MCF 10A (cell line): ENCODE data around the gene SPINK14. TPM values are rescaled to one million over a fixed set of nuclear protein-coding genes. Genes with fewer than 3 reads are reported as not detected.

Source experiments
- BruUV-seq: library from RNA; stranded (reverse); fragments of 400-500 nt; replicated peaks from 2 replicates; lab custom pipeline; 2021; lab: Mats Ljungman, UMichigan
- CTCF ChIA-PET: fragments of 300-600 bp; sonication (Branson Sonifier 250); formaldehyde crosslinking; extraction: SDS; loops from one replicate; lab custom pipeline; 2021; ENCODE audit warnings: antibody characterized with exemption, inconsistent platforms; lab: Yijun Ruan, JAX
- POLR2A ChIA-PET: fragments of 300-600, 350-650 bp; sonication (Branson Sonifier 250); formaldehyde crosslinking; extraction: SDS; loops from one replicate; lab custom pipeline; 2020; ENCODE audit warnings: antibody characterized with exemption, inconsistent platforms; lab: Yijun Ruan, JAX
- DNase-seq: peaks from one replicate; pipeline ENCODE4 v3.0.0-alpha.2; 2018; ENCODE audit not compliant: unreplicated experiment
- H3K27ac Mint-ChIP-seq: one replicate; pipeline ENCODE4 v1.8.0; 2022; ENCODE audit warnings: mild to moderate bottlenecking, low read depth, mixed read lengths; ENCODE audit not compliant: unreplicated experiment
- H3K27me3 Mint-ChIP-seq: one replicate; pipeline ENCODE4 v1.8.0; 2022; ENCODE audit warnings: mixed read lengths; ENCODE audit not compliant: insufficient read depth, unreplicated experiment
- H3K36me3 Mint-ChIP-seq: one replicate; pipeline ENCODE4 v1.8.0; 2022; ENCODE audit warnings: mild to moderate bottlenecking, moderate library complexity, mixed read lengths; ENCODE audit not compliant: insufficient read depth, unreplicated experiment
- H3K4me1 Mint-ChIP-seq: one replicate; pipeline ENCODE4 v1.8.0; 2022; ENCODE audit warnings: mixed read lengths; ENCODE audit not compliant: insufficient read depth, unreplicated experiment
- H3K4me3 Mint-ChIP-seq: one replicate; pipeline ENCODE4 v1.8.0; 2022; ENCODE audit warnings: mild to moderate bottlenecking, moderate library complexity, mixed read lengths; ENCODE audit not compliant: unreplicated experiment
- H3K9me3 Mint-ChIP-seq: one replicate; pipeline ENCODE4 v1.8.0; 2022; ENCODE audit warnings: mixed read lengths; ENCODE audit not compliant: unreplicated experiment
- intact Hi-C: fragments of 100-400 bp; cut with micrococcal nuclease; formaldehyde crosslinking; loops from 2 replicates; pipeline ENCODE4 v1.14.1; 2022
- total RNA-seq: library from RNA; stranded (reverse); gene quantifications from 2 replicates; pipeline ENCODE4 v1.2.3, GENCODE V29; 2022
- TF ChIP-seq, protein P1 (sequence below): fragments of 200-600 bp; IDR thresholded peaks from one replicate; pipeline ENCODE4 v1.8.0; 2022; ENCODE audit warnings: antibody characterized with exemption, mild to moderate bottlenecking; ENCODE audit not compliant: unreplicated experiment

Gene SPINK14
- total RNA-seq, 1 experiment from 2014 or later, result not detected

DNA sequence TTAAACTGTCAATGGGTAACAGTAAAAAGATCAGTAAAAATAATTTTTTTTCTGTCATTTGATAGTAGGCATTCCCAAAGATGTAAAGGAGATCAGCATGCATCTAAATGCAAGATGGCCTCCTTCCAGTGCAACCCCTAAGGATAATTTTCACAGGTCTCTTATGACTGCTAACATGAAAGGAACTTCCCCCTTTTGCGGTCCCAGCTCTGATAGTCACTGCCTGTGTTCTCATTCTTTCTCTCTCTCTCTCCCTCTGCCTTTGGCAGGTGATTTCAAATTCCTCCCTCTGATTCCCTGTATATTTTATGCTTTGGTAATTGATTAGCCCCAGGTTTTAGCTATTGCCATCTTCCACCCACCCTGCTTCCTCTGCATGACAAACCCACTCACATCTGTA lies 8.9 kb downstream of the SPINK14 start:
- DNase-seq, result no peak
- ChIA-PET CTCF (interaction anchor here (0.6 to 3.1 kb wide), 3 partner anchors 31 to 554 kb away, joined by 4 to 19 read pairs (median 4); no protein-coding TSS in a partner anchor), POLR2A (interaction anchor here (1.3 kb wide), 1 partner anchor 265 kb away, joined by 3 read pairs; no protein-coding TSS in a partner anchor)
- H3K9me3 Mint-ChIP-seq, result no peaks in the 10 kb centered on the region
- peaks cover 7% of the 10 kb centered on the region for H3K27me3 Mint-ChIP-seq
- H3K4me3 Mint-ChIP-seq, result no peak overlapping the region
- no peak overlapping the region for H3K27ac Mint-ChIP-seq
- no TSS peak for BruUV-seq
- TF ChIP-seq, protein P1, sequence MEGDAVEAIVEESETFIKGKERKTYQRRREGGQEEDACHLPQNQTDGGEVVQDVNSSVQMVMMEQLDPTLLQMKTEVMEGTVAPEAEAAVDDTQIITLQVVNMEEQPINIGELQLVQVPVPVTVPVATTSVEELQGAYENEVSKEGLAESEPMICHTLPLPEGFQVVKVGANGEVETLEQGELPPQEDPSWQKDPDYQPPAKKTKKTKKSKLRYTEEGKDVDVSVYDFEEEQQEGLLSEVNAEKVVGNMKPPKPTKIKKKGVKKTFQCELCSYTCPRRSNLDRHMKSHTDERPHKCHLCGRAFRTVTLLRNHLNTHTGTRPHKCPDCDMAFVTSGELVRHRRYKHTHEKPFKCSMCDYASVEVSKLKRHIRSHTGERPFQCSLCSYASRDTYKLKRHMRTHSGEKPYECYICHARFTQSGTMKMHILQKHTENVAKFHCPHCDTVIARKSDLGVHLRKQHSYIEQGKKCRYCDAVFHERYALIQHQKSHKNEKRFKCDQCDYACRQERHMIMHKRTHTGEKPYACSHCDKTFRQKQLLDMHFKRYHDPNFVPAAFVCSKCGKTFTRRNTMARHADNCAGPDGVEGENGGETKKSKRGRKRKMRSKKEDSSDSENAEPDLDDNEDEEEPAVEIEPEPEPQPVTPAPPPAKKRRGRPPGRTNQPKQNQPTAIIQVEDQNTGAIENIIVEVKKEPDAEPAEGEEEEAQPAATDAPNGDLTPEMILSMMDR, result no peak
- no peaks in the 10 kb centered on the region for H3K36me3 Mint-ChIP-seq
- no peaks in the 10 kb centered on the region for H3K4me1 Mint-ChIP-seq
- intact Hi-C loops, result no loop called here

DNA sequence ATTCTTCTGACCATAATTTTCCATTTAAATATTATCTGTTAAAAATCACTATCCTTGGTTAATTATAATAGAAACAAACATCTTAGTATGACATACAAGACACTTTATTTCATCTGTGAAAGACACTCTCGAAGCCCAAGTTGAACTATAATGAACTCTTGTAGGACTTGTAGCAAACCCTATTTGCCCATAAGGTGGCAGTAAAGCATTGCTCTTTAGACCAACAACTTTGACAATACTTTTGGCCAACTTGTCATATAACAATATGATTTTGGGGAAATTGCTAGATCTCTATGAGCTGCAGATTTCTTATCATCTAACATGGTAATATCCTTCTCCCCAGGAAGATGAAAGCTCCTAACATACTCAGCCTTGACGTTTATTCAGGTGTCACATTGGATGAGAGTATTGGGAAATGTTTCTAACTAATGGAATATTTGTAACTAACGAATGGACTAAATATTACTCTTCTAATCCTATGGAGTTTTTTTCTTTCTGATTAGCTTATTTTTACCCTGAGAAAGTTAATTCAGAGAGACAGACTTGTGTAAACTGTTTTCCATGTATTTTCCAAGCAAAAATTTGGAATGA lies 11.0 kb downstream of the SPINK14 start:
- TF ChIP-seq, protein P1, result peak; percentile 94
- no peaks in the 10 kb centered on the region for H3K36me3 Mint-ChIP-seq
- peak; percentile 84 for DNase-seq
- H3K4me1 Mint-ChIP-seq, result no peaks in the 10 kb centered on the region
- H3K9me3 Mint-ChIP-seq, result no peaks in the 10 kb centered on the region
- intact Hi-C loops, result loop anchor here (1.0 to 2.0 kb wide), 8 partner anchors 111 to 552 kb away; no protein-coding TSS in a partner anchor
- H3K27me3 Mint-ChIP-seq, result peaks cover 7% of the 10 kb centered on the region
- H3K4me3 Mint-ChIP-seq, result no peak overlapping the region
- BruUV-seq, result no TSS peak
- POLR2A ChIA-PET, result interaction anchor here (0.6 to 2.0 kb wide), 3 partner anchors 16 to 204 kb away, joined by 3 to 6 read pairs (median 3); no protein-coding TSS in a partner anchor
- CTCF ChIA-PET, result interaction anchor here (0.6 to 4.9 kb wide), 68 partner anchors 8 to 936 kb away, joined by 3 to 118 read pairs (median 4); partner anchors contain the start of gene FBXO38
- H3K27ac Mint-ChIP-seq, result no peak overlapping the region

DNA sequence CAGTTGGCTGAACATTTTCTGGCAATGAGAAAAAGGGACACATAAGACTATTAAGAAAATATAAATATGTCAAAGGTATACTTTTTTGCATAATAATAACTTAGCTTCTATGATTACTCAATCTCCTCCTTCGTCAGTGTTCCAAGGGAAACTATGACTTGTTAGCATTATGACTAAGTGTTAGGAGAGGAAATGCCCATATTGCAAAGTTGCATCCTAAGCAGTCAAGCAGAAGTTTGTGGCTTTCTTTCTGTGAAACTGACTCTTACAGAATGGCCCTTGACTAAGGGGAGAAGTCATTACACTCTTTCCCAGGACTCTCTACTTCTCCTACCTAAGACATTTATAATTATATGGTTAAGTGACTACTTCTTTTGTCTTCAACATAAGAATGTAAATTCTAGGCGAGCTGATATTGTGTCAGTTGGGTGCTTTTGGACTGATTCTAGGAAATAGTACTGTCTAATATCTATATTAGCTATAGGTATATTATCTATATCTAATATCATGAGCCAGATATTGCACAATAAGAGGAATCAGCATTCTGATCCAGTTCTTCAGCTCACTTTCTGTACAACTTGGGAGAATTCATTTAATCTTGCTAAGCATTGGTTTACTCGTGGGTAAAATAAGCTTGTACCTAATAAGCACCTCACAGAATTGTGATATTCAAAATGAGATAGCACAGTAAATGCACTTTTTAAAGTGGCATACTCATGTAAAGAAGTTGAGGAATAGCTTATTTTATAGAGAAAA lies 18.1 kb downstream of the SPINK14 start:
- intact Hi-C loops, result no loop called here
- H3K4me1 Mint-ChIP-seq, result peaks cover 7% of the 10 kb centered on the region
- TF ChIP-seq, protein P1, result no peak
- POLR2A ChIA-PET, result interaction anchor here (0.6 to 2.1 kb wide), 13 partner anchors 9 to 1608 kb away, joined by 3 to 12 read pairs (median 3); partner anchors contain the start of gene FBXO38
- no peaks in the 10 kb centered on the region for H3K27me3 Mint-ChIP-seq
- H3K4me3 Mint-ChIP-seq, result no peak overlapping the region
- no peaks in the 10 kb centered on the region for H3K9me3 Mint-ChIP-seq
- peaks cover 4% of the 10 kb centered on the region for H3K36me3 Mint-ChIP-seq
- H3K27ac Mint-ChIP-seq, result peak overlapping the region; percentile 75
- TSS peak; percentile 91 for BruUV-seq
- DNase-seq, result peak; percentile 94
- CTCF ChIA-PET, result interaction anchor here (0.7 to 4.9 kb wide), 8 partner anchors 14 to 849 kb away, joined by 3 to 74 read pairs (median 5); no protein-coding TSS in a partner anchor

DNA sequence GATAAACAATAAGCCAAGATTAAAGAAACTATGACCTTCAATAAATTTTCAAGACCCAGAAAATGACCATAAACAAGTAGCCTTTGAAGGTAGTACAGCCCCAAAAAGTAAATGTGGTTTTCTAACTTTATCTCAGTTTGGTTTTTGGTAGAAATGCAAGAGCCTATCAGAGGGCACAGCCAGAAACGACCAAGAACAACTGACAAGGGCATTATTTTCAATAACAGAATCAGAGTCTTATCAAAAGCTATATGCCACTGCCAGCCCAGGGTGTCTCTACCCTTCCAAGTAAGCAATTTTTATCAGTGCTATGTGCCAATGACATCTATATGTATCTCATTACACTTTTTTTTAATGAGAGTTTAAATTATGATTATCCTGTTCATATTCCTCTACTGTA lies 22.7 kb downstream of the SPINK14 start:
- Mint-ChIP-seq H3K27me3 (no peaks in the 10 kb centered on the region), H3K4me3 (no peak overlapping the region), H3K9me3 (no peaks in the 10 kb centered on the region), H3K4me1 (peaks cover 13% of the 10 kb centered on the region), H3K36me3 (peaks cover 8% of the 10 kb centered on the region), H3K27ac (no peak overlapping the region)
- no peak for DNase-seq
- intact Hi-C loops, result no loop called here
- ChIA-PET CTCF (interaction anchor here (0.7 to 5.2 kb wide), 5 partner anchors 12 to 796 kb away, joined by 3 to 21 read pairs (median 5); no protein-coding TSS in a partner anchor), POLR2A (interaction anchor here (1.8 kb wide), 1 partner anchor 18 kb away, joined by 5 read pairs; no protein-coding TSS in a partner anchor)
- TF ChIP-seq, protein P1, result no peak
- no TSS peak for BruUV-seq
